Stomach (tissue), 9 donors: ENCODE results near the gene CDH23. TPM values are rescaled to one million over a fixed set of nuclear protein-coding genes. Genes with fewer than 3 reads are reported as not detected.

Source experiments
- DNase-seq, 2 donors: peaks; one replicate each; pipeline versions ENCODE4 v3.0.0 to v3.0.0-alpha.2; 2013 to 2019
- H3K27ac ChIP-seq, 5 donors: fragments of 200-600 bp in 4 of 5; sonication (generic) in 4 of 5; one replicate each; pipeline ENCODE4 v1.5.1; 2013 to 2019; ENCODE audit warnings: mild to moderate bottlenecking in 1 of 5, moderate library complexity in 1 of 5
- H3K27me3 ChIP-seq, 3 donors: fragments of 200-600 bp; sonication (generic); one replicate each; pipeline ENCODE4 v1.5.1; 2017 to 2019; ENCODE audit warnings: mixed run types in 1 of 3
- H3K36me3 ChIP-seq, 4 donors: fragments of 200-600 bp; sonication (generic); 1 replicate in 3 of 4; 2 replicates in 1 of 4; pipeline ENCODE4 v1.5.1; 2016 to 2019
- H3K4me1 ChIP-seq, 4 donors: fragments of 200-600 bp; sonication (generic); one replicate each; pipeline ENCODE4 v1.5.1; 2016 to 2019
- H3K4me3 ChIP-seq, 4 donors: fragments of 200-600 bp; sonication (generic) in 3 of 4; one replicate each; pipeline ENCODE4 v1.5.1; 2016 to 2019; ENCODE audit warnings: mild to moderate bottlenecking in 1 of 4
- H3K9me3 ChIP-seq, 4 donors: fragments of 200-600 bp; sonication (generic); one replicate each; pipeline ENCODE4 v1.5.1; 2016 to 2019
- EP300 ChIP-seq: sonication (generic); formaldehyde crosslinking; IDR thresholded peaks from one replicate; pipeline ENCODE4 v1.6.1; 2017; ENCODE audit warnings: antibody characterized with exemption
- POLR2A ChIP-seq, 4 donors: fragments of 450-650 bp; IDR thresholded peaks; one replicate each; pipeline ENCODE4 v1.6.1; 2016; ENCODE audit warnings: antibody characterized with exemption in 4 of 4, control low read depth in 2 of 4, mild to moderate bottlenecking in 1 of 4, moderate library complexity in 1 of 4
- POLR2AphosphoS5 ChIP-seq, 3 donors: sonication (generic); formaldehyde crosslinking; IDR thresholded peaks; one replicate each; pipeline ENCODE4 v1.6.1; 2016; ENCODE audit warnings: antibody characterized with exemption in 3 of 3
- WGBS, 5 donors: extraction: QIAGEN DNeasy Blood & Tissue Kit in 3 of 5; methylation state at CpG; one replicate each; pipeline versions ENCODE4 v1.1.5 to v1.1.7; 2013 to 2018; 5-methylcytosine and 5-hydroxymethylcytosine counted together
- intact Hi-C: fragments of 100-400 bp; cut with DNase I; formaldehyde crosslinking; loops from one replicate; pipeline ENCODE4 v1.15.1; 2023; ENCODE audit warnings: low total_unique reads
- polyA plus RNA-seq, 3 donors: library from polyadenylated mRNA; stranded (reverse); fragments of 200-250 nt; gene quantifications; one replicate each; pipeline ENCODE4 v1.2.3, GENCODE V29; 2013
- total RNA-seq, 5 donors: library from RNA; depleted of rRNA; stranded (reverse); fragments of >200 nt; gene quantifications; one replicate each; pipeline versions ENCODE4 v1.1.0 to v1.2.3, GENCODE V29; 2014 to 2016
- TF ChIP-seq, protein P1 (sequence below), 7 experiments: fragments of 450-650 bp in 4 of 7; fragments of 200-600 bp in 3 of 7; sonication (generic) in 3 of 7; IDR thresholded peaks; one replicate each; pipeline ENCODE4 v1.5.1; 2016 to 2019; ENCODE audit warnings: antibody characterized with exemption in 7 of 7, control low read depth in 2 of 7, mild to moderate bottlenecking in 1 of 7
- donor health status: healthy with polysubstance abuse.
- donor health status: Bipolar disorder and iron deficiency.
- donor health status: healthy.

The CDH23 gene
- total and polyA plus RNA-seq, 8 donors, result 0.31 to 8.2 (median 2.2) TPM

DNA sequence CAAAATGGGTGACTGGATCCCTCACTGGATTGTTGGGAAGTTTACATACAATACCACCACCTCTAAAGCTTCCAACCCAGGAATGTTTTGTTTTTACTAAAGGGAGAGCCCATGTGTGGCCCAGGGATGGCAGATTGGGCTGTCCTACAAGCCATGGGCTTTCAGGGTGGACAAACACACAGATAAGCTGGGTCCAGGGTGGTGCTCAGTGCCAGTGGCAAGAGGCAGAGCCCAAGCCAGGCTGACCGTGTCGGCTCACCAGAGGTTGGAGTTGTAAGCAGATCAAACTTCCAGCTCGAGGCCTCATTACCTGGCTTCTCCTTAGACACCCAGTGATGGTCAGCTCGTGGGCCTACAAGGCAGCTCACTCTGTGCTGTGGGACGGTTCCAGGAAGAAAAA is 52.3 kb downstream of the CDH23 start:
- Histone ChIP-seq H3K36me3 (no peaks in the 10 kb centered on the region), H3K9me3 (no peaks in the 10 kb centered on the region), H3K27me3 (peaks cover 0 to 4% (median 0%) of the 10 kb centered on the region in 3 donors), H3K27ac (no peak overlapping the region), H3K4me3 (no peak overlapping the region), H3K4me1 (no peaks in the 10 kb centered on the region)
- intact Hi-C loops, result no loop called here
- DNase-seq, result no peak
- 85 to 96% (median 90%) methylated on average over 5 of the region's 5 CpGs for WGBS, 5 donors
- TF ChIP-seq, protein P1, sequence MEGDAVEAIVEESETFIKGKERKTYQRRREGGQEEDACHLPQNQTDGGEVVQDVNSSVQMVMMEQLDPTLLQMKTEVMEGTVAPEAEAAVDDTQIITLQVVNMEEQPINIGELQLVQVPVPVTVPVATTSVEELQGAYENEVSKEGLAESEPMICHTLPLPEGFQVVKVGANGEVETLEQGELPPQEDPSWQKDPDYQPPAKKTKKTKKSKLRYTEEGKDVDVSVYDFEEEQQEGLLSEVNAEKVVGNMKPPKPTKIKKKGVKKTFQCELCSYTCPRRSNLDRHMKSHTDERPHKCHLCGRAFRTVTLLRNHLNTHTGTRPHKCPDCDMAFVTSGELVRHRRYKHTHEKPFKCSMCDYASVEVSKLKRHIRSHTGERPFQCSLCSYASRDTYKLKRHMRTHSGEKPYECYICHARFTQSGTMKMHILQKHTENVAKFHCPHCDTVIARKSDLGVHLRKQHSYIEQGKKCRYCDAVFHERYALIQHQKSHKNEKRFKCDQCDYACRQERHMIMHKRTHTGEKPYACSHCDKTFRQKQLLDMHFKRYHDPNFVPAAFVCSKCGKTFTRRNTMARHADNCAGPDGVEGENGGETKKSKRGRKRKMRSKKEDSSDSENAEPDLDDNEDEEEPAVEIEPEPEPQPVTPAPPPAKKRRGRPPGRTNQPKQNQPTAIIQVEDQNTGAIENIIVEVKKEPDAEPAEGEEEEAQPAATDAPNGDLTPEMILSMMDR (IDR thresholded peaks at IDR 0.05), result no peak
- TF ChIP-seq EP300, result no peak
- no peak for TF ChIP-seq POLR2A (IDR thresholded peaks at IDR 0.05)
- no peak for TF ChIP-seq POLR2AphosphoS5 (IDR thresholded peaks at IDR 0.05)

DNA sequence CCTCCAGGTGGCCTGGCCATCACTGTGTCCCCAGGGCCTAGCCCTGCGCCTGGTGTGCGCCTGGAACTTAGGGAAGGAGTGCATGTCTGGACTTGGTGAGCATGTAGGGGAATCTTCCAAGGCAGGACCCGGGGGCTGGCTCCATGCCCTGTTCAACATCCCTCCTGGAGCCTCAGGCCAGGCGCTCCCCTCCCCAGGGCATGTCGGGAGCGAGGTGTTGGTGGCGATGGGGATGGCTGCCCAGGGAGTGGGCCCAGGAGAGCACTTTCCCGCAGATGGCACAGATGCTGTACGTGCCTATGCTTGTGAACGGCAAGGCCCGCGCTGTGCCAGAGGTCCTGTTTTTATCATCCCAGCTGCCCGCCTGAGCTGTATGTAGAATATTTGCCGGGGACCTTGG is 55.0 kb downstream of the CDH23 start:
- TF ChIP-seq POLR2A (IDR thresholded peaks at IDR 0.05) (no peak), POLR2AphosphoS5 (IDR thresholded peaks at IDR 0.05) (no peak), EP300 (no peak)
- TF ChIP-seq, protein P1 (IDR thresholded peaks at IDR 0.05), result no peak
- H3K36me3 ChIP-seq, result no peaks in the 10 kb centered on the region
- 86 to 98% (median 94%) methylated on average over 10 to 14 of the region's 14 CpGs for WGBS, 5 donors
- H3K4me3 ChIP-seq, result no peak overlapping the region
- no peak for DNase-seq
- no peak overlapping the region for H3K27ac ChIP-seq
- intact Hi-C loops, result no loop called here
- no peaks in the 10 kb centered on the region for H3K4me1 ChIP-seq
- H3K27me3 ChIP-seq, result peaks cover 0 to 14% (median 0%) of the 10 kb centered on the region in 3 donors
- H3K9me3 ChIP-seq, result no peaks in the 10 kb centered on the region

DNA sequence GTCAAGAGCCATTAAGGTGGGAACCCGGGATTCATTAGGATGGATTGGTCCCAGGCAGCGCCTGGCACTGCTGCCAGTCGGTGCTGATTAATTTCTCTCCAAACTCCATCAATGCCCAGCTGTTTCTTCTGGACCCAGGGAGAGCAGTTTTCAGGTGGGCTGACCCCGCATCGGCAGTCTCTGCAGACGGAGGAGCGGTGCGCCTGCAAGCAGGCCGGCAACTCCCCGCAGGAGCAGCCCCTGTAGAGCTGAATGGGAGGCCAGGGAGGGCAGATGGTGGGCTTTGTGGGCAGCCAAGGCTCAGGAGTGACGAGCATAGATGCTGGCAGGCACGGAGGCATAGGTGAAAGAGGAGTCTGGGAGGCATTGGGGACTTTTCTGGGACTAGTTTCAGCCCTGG is 56.5 kb downstream of the CDH23 start:
- TF ChIP-seq, protein P1 (IDR thresholded peaks at IDR 0.05), result no peak
- TF ChIP-seq POLR2AphosphoS5 (IDR thresholded peaks at IDR 0.05) (no peak), POLR2A (IDR thresholded peaks at IDR 0.05) (no peak)
- Histone ChIP-seq H3K4me1 (no peaks in the 10 kb centered on the region), H3K4me3 (no peak overlapping the region), H3K36me3 (no peaks in the 10 kb centered on the region), H3K9me3 (no peaks in the 10 kb centered on the region), H3K27ac (no peak overlapping the region), H3K27me3 (peaks cover 0 to 15% (median 0%) of the 10 kb centered on the region in 3 donors)
- no peak for DNase-seq
- 75 to 89% (median 84%) methylated on average over 11 to 12 of the region's 12 CpGs for WGBS, 5 donors
- intact Hi-C loops, result no loop called here

DNA sequence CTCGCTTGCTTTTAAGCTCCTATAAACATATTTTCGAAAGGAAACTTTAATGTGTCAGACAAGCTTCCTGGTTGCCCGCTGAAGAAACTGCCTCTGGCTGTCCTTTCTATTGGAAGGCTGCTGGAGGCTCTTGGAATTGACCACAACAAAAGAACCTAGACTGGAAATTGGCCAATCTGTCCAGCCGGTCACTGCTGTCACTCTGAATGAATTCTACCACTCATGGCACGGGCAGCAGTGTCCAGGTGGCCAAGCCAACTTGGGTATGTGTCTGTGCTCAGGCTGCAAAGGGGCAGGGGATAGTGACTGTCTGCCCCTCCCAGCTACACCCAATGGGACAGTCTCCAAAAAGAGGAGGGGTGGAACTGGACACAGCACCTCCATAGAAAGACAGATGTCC is 57.6 kb downstream of the CDH23 start:
- Histone ChIP-seq H3K4me3 (no peak overlapping the region), H3K27ac (no peak overlapping the region), H3K9me3 (no peaks in the 10 kb centered on the region), H3K36me3 (no peaks in the 10 kb centered on the region), H3K4me1 (no peaks in the 10 kb centered on the region), H3K27me3 (peaks cover 0 to 15% (median 0%) of the 10 kb centered on the region in 3 donors)
- intact Hi-C loops, result no loop called here
- TF ChIP-seq EP300, result no peak
- TF ChIP-seq, protein P1 (IDR thresholded peaks at IDR 0.05), result no peak
- TF ChIP-seq POLR2AphosphoS5 (IDR thresholded peaks at IDR 0.05), result no peak
- TF ChIP-seq POLR2A (IDR thresholded peaks at IDR 0.05), result no peak
- 57 to 65% (median 62%) methylated on average over 5 of the region's 5 CpGs for WGBS, 5 donors
- DNase-seq, result no peak
